DMS 273 treated with DMSO at 0.1 percent for 48 hours (cell line): ENCODE measurements around the gene DCAF4.
"Not testable (repeated sequence)": the region's sequence is repeated elsewhere in the genome, so short reads cannot be mapped to it uniquely, and the experiment has no call there.

Experiments used
- DNase-seq: peaks from one replicate; lab custom pipeline; 2025; lab: John Stamatoyannopoulos, UW

The DCAF4 gene

GRCh38 chr14:72970824-72971434, 44.7 kb downstream of the DCAF4 start:
- no peak for DNase-seq

GRCh38 chr14:72974661-72975060, 48.4 kb downstream of the DCAF4 start:
- DNase-seq: no peak

GRCh38 chr14:72975770-72976169, 49.5 kb downstream of the DCAF4 start:
- DNase-seq: no peak

- DNase-seq: no peak
These were observed 52.6 kb downstream of the DCAF4 start for GRCh38 chr14:72978856-72979255.

GRCh38 chr14:72980863-72981262, 54.6 kb downstream of the DCAF4 start:
- DNase-seq: no peak

- DNase-seq: no peak
These were observed 56.0 kb downstream of the DCAF4 start for GRCh38 chr14:72982146-72982708.

- DNase-seq: no peak
These were observed 60.0 kb downstream of the DCAF4 start for GRCh38 chr14:72986214-72986613.

- DNase-seq: no peak
These were observed 60.6 kb downstream of the DCAF4 start for GRCh38 chr14:72986857-72987256.

- no peak for DNase-seq
These were observed 63.9 kb downstream of the DCAF4 start for GRCh38 chr14:72990171-72990570.

- no peak for DNase-seq
These were observed 70.7 kb downstream of the DCAF4 start for GRCh38 chr14:72996916-72997315.

- no peak for DNase-seq
These were observed 72.1 kb downstream of the DCAF4 start for GRCh38 chr14:72998252-72998903.

- no peak for DNase-seq
These were observed 73.1 kb downstream of the DCAF4 start for GRCh38 chr14:72999316-72999715.

GRCh38 chr14:73000073-73000472, 73.8 kb downstream of the DCAF4 start:
- DNase-seq: no peak

- no peak for DNase-seq
These were observed 77.4 kb downstream of the DCAF4 start for GRCh38 chr14:73003681-73004080.

- DNase-seq: not testable (repeated sequence)
These were observed 78.4 kb downstream of the DCAF4 start for GRCh38 chr14:73004641-73005040.

- DNase-seq: no peak
These were observed 81.6 kb downstream of the DCAF4 start for GRCh38 chr14:73007835-73008234.

GRCh38 chr14:73008501-73008900, 82.2 kb downstream of the DCAF4 start:
- no peak for DNase-seq
